K562 (cell line): ENCODE measurements around the gene UBE3D. TPM values are rescaled to one million over a fixed set of nuclear protein-coding genes. Genes with fewer than 3 reads are reported as not detected.

Experiments
- DPF2 ChIP-seq: fragments of 450-650 bp; IDR thresholded peaks from 2 replicates; pipeline ENCODE4 v1.6.1; 2016
- ELF1 ChIP-seq: fragments of 200-800 bp; sonication (Bioruptor generic); IDR thresholded peaks from 2 replicates; pipeline ENCODE4 v1.6.1; 2016; ENCODE audit warnings: missing genetic modification characterization, missing compliant biosample characterization
- EP300 ChIP-seq: IDR thresholded peaks from 2 replicates; pipeline ENCODE4 v1.6.1; 2012; ENCODE audit warnings: low read length, improper control_type of control experiment
- FOXJ2 ChIP-seq: fragments of 200-800 bp; sonication (Bioruptor generic); IDR thresholded peaks from 2 replicates; pipeline ENCODE4 v1.6.1; 2016; ENCODE audit warnings: missing genetic modification characterization, missing compliant biosample characterization
- MAFF ChIP-seq: IDR thresholded peaks from 2 replicates; pipeline ENCODE4 v1.6.1; 2012; ENCODE audit warnings: low read length, improper control_type of control experiment
- MAFG ChIP-seq: fragments of 450-650 bp; conservative IDR thresholded peaks from 2 replicates; pipeline ENCODE4 v1.6.1; 2016; ENCODE audit warnings: missing genetic modification characterization, missing compliant biosample characterization
- MEF2D ChIP-seq: conservative IDR thresholded peaks from 2 replicates; pipeline ENCODE4 v1.6.1; 2016; ENCODE audit warnings: low read depth, missing genetic modification characterization, missing compliant biosample characterization
- NCOR1 ChIP-seq: fragments of 450-650 bp; IDR thresholded peaks from 2 replicates; pipeline ENCODE4 v1.6.1; 2016; ENCODE audit warnings: mild to moderate bottlenecking, moderate library complexity
- NFE2L1 ChIP-seq: fragments of 450-650 bp; IDR thresholded peaks from 2 replicates; pipeline ENCODE4 v1.6.1; 2016; ENCODE audit warnings: missing genetic modification characterization, low read depth, mild to moderate bottlenecking, missing compliant biosample characterization, moderate library complexity, borderline replicate concordance
- NR4A1 ChIP-seq, 2 experiments: fragments of 250-450 bp in 1 of 2; fragments of 450-650 bp in 1 of 2; sonication (Bioruptor Pico) in 1 of 2; IDR thresholded peaks; 2 replicates each; pipeline versions ENCODE4 v1.4.0 to v1.6.1; 2016 to 2020; ENCODE audit warnings: mild to moderate bottlenecking in 2 of 2, missing compliant biosample characterization in 1 of 2, missing genetic modification characterization in 1 of 2, moderate library complexity in 1 of 2
- SOX6 ChIP-seq: fragments of 450-650 bp; IDR thresholded peaks from 2 replicates; pipeline ENCODE4 v1.6.1; 2014; ENCODE audit warnings: mild to moderate bottlenecking
- STAT5A ChIP-seq: IDR thresholded peaks from 2 replicates; pipeline ENCODE4 v1.6.1; 2012; ENCODE audit warnings: low read length, inconsistent platforms, borderline replicate concordance
- ZKSCAN8 ChIP-seq: fragments of 200-800 bp; sonication (Bioruptor generic); IDR thresholded peaks from 2 replicates; pipeline ENCODE4 v1.6.1; 2016; ENCODE audit warnings: missing genetic modification characterization, missing compliant biosample characterization
- ZNF316 ChIP-seq: fragments of 450-650 bp; IDR thresholded peaks from 2 replicates; pipeline ENCODE4 v1.6.1; 2016
- ZNF77 ChIP-seq: fragments of 250-450 bp; sonication (Bioruptor Pico); IDR thresholded peaks from 2 replicates; pipeline ENCODE4 v1.5.0; 2020
- polyA plus RNA-seq, 8 experiments: library from polyadenylated mRNA; depleted of rRNA in 4 of 8; stranded (reverse) in 5 of 8; unstranded in 3 of 8; fragments of >200 nt; fragmentation: Nextera tagmentation in 2 of 8; fragmentation: Illumina TruSeq in 1 of 8; extraction: Ambion mirVana in 2 of 8; extraction: Trizol in 1 of 8; gene quantifications; 2 replicates each; pipeline versions ENCODE4 v1.2.1 to v1.2.3, GENCODE V29; 2011 to 2014; ENCODE audit warnings: inconsistent platforms in 1 of 8, missing spikeins in 1 of 8
- total RNA-seq, 7 experiments: library from RNA; depleted of rRNA in 6 of 7; stranded (reverse); fragments of >200 nt in 6 of 7; fragmentation: Illumina TruSeq in 2 of 7; extraction: Trizol in 2 of 7; gene quantifications; 2 replicates each; pipeline versions ENCODE4 v1.2.1 to v1.2.3, GENCODE V29; 2011 to 2021; ENCODE audit warnings: low replicate concordance in 1 of 7
- TF ChIP-seq, protein P1 (sequence below): fragments of 200-800 bp; sonication (Bioruptor generic); IDR thresholded peaks from 2 replicates; pipeline ENCODE4 v1.6.1; 2017; ENCODE audit warnings: missing genetic modification characterization, missing compliant biosample characterization
- TF ChIP-seq, protein P2 (sequence below): fragments of 450-650 bp; IDR thresholded peaks from 2 replicates; pipeline ENCODE4 v1.6.1; 2016; ENCODE audit warnings: mild to moderate bottlenecking, moderate library complexity

Gene UBE3D
- total and polyA plus RNA-seq, 9 of the 15 experiments (the other 6 are each of a cell fraction or from before 2014, with no cell fraction given) = 9.4 to 17.6 (median 11.9) TPM

DNA sequence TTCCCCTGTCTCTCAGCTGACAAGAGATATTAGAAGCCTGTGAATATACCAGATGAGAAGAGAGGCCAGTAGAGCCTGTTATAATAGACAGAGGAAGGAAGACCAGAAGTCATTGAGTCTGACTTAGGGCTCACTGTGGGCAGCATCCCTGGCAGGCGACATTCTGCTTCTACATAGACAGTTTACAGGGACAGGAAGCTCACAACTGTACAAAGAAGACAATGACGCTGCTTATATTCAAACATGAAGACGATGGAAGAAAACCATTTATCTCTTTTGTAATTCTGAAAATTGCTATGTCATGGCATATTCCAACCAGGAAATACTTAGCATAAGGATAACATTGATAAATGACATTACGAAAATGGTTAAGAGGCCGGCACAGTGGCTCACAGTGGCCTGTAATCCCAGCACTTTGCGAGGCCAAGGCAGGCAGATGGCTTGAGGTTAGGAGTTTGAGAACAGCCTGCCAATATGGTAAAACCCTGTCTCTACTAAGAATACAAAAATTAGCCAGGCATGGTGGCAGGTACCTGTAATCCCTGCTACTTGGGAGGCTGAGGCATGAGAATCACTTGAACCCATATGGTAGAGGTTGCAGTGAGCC is 170.9 kb downstream of the UBE3D start (continued):
- TF ChIP-seq, protein P1, sequence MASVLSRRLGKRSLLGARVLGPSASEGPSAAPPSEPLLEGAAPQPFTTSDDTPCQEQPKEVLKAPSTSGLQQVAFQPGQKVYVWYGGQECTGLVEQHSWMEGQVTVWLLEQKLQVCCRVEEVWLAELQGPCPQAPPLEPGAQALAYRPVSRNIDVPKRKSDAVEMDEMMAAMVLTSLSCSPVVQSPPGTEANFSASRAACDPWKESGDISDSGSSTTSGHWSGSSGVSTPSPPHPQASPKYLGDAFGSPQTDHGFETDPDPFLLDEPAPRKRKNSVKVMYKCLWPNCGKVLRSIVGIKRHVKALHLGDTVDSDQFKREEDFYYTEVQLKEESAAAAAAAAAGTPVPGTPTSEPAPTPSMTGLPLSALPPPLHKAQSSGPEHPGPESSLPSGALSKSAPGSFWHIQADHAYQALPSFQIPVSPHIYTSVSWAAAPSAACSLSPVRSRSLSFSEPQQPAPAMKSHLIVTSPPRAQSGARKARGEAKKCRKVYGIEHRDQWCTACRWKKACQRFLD (CRISPR knock-in tag) = peak; percentile 46; the same call in 1 of the 2 replicates
- TF ChIP-seq FOXJ2 (tag) (no peak), EP300 (peak; percentile 66), ZNF316 (peak; percentile 99), ZNF77 (CRISPR knock-in tag) (no peak), MAFG (tag) (peak; percentile 99), NFE2L1 (peak; percentile 92), MAFF (peak; percentile 91), NR4A1 (CRISPR knock-in tag; IDR thresholded peaks at IDR 0.05) (no peak), NR4A1 (tag; IDR thresholded peaks at IDR 0.05) (peak; percentile 93), SOX6 (0 out of 2 replicates have a peak, but pooled peaks have one; percentile 24), DPF2 (peak; percentile 42), ELF1 (tag) (peak; percentile 56; the same call in 1 of the 2 replicates), ZKSCAN8 (peak; percentile 50; the same call in 1 of the 2 replicates), NCOR1 (peak; percentile 14; the same call in 1 of the 2 replicates), MEF2D (tag) (peak; percentile 71), STAT5A (peak; percentile 6; the same call in 1 of the 2 replicates)
- TF ChIP-seq, protein P2, sequence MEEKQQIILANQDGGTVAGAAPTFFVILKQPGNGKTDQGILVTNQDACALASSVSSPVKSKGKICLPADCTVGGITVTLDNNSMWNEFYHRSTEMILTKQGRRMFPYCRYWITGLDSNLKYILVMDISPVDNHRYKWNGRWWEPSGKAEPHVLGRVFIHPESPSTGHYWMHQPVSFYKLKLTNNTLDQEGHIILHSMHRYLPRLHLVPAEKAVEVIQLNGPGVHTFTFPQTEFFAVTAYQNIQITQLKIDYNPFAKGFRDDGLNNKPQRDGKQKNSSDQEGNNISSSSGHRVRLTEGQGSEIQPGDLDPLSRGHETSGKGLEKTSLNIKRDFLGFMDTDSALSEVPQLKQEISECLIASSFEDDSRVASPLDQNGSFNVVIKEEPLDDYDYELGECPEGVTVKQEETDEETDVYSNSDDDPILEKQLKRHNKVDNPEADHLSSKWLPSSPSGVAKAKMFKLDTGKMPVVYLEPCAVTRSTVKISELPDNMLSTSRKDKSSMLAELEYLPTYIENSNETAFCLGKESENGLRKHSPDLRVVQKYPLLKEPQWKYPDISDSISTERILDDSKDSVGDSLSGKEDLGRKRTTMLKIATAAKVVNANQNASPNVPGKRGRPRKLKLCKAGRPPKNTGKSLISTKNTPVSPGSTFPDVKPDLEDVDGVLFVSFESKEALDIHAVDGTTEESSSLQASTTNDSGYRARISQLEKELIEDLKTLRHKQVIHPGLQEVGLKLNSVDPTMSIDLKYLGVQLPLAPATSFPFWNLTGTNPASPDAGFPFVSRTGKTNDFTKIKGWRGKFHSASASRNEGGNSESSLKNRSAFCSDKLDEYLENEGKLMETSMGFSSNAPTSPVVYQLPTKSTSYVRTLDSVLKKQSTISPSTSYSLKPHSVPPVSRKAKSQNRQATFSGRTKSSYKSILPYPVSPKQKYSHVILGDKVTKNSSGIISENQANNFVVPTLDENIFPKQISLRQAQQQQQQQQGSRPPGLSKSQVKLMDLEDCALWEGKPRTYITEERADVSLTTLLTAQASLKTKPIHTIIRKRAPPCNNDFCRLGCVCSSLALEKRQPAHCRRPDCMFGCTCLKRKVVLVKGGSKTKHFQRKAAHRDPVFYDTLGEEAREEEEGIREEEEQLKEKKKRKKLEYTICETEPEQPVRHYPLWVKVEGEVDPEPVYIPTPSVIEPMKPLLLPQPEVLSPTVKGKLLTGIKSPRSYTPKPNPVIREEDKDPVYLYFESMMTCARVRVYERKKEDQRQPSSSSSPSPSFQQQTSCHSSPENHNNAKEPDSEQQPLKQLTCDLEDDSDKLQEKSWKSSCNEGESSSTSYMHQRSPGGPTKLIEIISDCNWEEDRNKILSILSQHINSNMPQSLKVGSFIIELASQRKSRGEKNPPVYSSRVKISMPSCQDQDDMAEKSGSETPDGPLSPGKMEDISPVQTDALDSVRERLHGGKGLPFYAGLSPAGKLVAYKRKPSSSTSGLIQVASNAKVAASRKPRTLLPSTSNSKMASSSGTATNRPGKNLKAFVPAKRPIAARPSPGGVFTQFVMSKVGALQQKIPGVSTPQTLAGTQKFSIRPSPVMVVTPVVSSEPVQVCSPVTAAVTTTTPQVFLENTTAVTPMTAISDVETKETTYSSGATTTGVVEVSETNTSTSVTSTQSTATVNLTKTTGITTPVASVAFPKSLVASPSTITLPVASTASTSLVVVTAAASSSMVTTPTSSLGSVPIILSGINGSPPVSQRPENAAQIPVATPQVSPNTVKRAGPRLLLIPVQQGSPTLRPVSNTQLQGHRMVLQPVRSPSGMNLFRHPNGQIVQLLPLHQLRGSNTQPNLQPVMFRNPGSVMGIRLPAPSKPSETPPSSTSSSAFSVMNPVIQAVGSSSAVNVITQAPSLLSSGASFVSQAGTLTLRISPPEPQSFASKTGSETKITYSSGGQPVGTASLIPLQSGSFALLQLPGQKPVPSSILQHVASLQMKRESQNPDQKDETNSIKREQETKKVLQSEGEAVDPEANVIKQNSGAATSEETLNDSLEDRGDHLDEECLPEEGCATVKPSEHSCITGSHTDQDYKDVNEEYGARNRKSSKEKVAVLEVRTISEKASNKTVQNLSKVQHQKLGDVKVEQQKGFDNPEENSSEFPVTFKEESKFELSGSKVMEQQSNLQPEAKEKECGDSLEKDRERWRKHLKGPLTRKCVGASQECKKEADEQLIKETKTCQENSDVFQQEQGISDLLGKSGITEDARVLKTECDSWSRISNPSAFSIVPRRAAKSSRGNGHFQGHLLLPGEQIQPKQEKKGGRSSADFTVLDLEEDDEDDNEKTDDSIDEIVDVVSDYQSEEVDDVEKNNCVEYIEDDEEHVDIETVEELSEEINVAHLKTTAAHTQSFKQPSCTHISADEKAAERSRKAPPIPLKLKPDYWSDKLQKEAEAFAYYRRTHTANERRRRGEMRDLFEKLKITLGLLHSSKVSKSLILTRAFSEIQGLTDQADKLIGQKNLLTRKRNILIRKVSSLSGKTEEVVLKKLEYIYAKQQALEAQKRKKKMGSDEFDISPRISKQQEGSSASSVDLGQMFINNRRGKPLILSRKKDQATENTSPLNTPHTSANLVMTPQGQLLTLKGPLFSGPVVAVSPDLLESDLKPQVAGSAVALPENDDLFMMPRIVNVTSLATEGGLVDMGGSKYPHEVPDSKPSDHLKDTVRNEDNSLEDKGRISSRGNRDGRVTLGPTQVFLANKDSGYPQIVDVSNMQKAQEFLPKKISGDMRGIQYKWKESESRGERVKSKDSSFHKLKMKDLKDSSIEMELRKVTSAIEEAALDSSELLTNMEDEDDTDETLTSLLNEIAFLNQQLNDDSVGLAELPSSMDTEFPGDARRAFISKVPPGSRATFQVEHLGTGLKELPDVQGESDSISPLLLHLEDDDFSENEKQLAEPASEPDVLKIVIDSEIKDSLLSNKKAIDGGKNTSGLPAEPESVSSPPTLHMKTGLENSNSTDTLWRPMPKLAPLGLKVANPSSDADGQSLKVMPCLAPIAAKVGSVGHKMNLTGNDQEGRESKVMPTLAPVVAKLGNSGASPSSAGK = 0 out of 2 replicates have a peak, but pooled peaks have one; percentile 23
